ENCODE results near the gene CDC27.

- TF ChIP-seq CTCF (IDR thresholded peaks at IDR 0.05) (no peak), ZFX (IDR thresholded peaks at IDR 0.05; ENCODE audit: borderline replicate concordance) (no peak)
Measured at GRCh38 chr17:47159315-47159714, 29.8 kb downstream of the CDC27 start.
